Measurements from ENCODE around the gene MDFI.

Gene MDFI

GRCh38 chr6:41651962-41652657 is 13.8 kb downstream of the MDFI start:
- no peak for DNase-seq

- no peak for DNase-seq
Measured at GRCh38 chr6:41652866-41653652, 14.8 kb downstream of the MDFI start.

- no peak for DNase-seq
Measured at GRCh38 chr6:41653691-41654090, 15.4 kb downstream of the MDFI start.

- peak; percentile 39 for DNase-seq
Measured at GRCh38 chr6:41654151-41654697, 16.0 kb downstream of the MDFI start.

GRCh38 chr6:41654698-41655151 is 16.5 kb downstream of the MDFI start:
- DNase-seq = no peak

GRCh38 chr6:41655176-41655575 is 16.9 kb downstream of the MDFI start:
- no peak for DNase-seq

GRCh38 chr6:41655646-41656001 is 17.4 kb downstream of the MDFI start:
- DNase-seq = no peak

GRCh38 chr6:41656002-41656691 is 17.9 kb downstream of the MDFI start:
- DNase-seq = peak; percentile 47

- no peak for DNase-seq
Measured at GRCh38 chr6:41657131-41658094, 19.1 kb downstream of the MDFI start.

- no peak for DNase-seq
Measured at GRCh38 chr6:41658636-41659035, 20.4 kb downstream of the MDFI start.

- DNase-seq = peak; percentile 69
Measured at GRCh38 chr6:41659935-41660334, 21.7 kb downstream of the MDFI start.

GRCh38 chr6:41663568-41663967 is 25.3 kb downstream of the MDFI start:
- DNase-seq = no peak

- no peak for DNase-seq
Measured at GRCh38 chr6:41664271-41664670, 26.0 kb downstream of the MDFI start.

- DNase-seq = no peak
Measured at GRCh38 chr6:41667195-41667594, 28.9 kb downstream of the MDFI start.

GRCh38 chr6:41668968-41669367 is 30.7 kb downstream of the MDFI start:
- no peak for DNase-seq

- DNase-seq = peak; percentile 98
Measured at GRCh38 chr6:41670703-41671360, 32.6 kb downstream of the MDFI start.

- peak; percentile 98 for DNase-seq
Measured at GRCh38 chr6:41671376-41671775, 33.1 kb downstream of the MDFI start.

- DNase-seq = peak; percentile 53
Measured at GRCh38 chr6:41672016-41672415, 33.7 kb downstream of the MDFI start.

GRCh38 chr6:41672816-41673703 is 34.8 kb downstream of the MDFI start:
- peak; percentile 85 for DNase-seq

- peak; percentile 66 for DNase-seq
Measured at GRCh38 chr6:41673704-41674000, 35.4 kb downstream of the MDFI start.

Measured in NCI-H69 (cell line).